Retinal pigment epithelial cell (primary cell): ENCODE data around the gene CA14.

Source experiments
- DNase-seq: peaks from one replicate; pipeline ENCODE4 v3.0.0-alpha.2; 2010; ENCODE audit warnings: low read depth
- H3K4me3 ChIP-seq: 2 replicates; pipeline ENCODE4 v1.5.1; 2011; ENCODE audit warnings: mild to moderate bottlenecking, low read length, control low read depth, moderate library complexity
- CTCF ChIP-seq: conservative IDR thresholded peaks from 2 replicates; pipeline ENCODE4 v1.5.1; 2011; ENCODE audit warnings: low read depth, low read length, control low read depth, inconsistent platforms

Gene CA14

DNA sequence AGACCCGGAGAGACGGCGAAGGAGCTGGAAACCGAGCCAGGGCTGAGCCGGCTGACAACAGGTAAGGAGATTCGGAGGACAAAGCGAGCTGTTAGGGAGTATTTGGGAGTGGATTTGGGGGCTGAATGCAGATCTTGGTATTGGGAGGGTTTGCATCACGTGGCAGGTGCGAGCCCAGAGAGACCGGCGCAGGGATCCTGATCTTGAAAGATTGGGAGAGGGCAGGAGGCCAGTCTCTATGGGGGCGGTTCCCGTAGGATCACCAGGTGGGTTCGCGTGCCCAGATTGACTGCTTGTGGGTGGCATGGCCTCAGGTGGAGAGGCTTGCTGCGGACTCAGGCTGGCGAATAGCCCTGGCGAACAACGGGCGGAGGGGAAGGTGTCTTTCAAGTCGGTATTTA is 25.0 kb downstream of the CA14 start:
- no peak for DNase-seq
- no peak for TF ChIP-seq CTCF
- peak overlapping the region; percentile 67 for H3K4me3 ChIP-seq

GRCh38 chr1:150283260-150283659 is 25.7 kb downstream of the CA14 start:
- no peak for DNase-seq
- no peak for TF ChIP-seq CTCF
- peak overlapping the region; percentile 67 for H3K4me3 ChIP-seq

DNA sequence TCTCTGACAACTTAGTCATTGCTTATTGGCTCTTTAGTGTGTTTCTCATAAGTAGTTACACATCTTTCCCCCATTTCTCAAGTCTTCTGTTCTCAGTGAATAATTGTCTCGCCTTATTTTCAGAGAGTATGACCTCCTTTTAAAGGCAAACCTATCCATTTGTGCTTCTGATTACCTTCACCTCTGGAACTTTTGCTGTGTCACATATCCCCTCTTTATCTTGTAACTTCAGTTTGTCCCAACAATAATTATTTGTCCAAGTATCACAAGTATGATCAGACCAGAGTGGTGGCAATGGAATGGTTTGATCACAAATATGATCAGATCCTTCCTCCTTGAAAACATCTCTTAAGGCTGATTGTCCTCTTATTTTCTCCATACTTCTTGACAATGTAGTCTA is 30.8 kb downstream of the CA14 start:
- TF ChIP-seq CTCF, result no peak
- H3K4me3 ChIP-seq, result no peak overlapping the region
- no peak for DNase-seq

- DNase-seq, result no peak
- no peak overlapping the region for H3K4me3 ChIP-seq
- no peak for TF ChIP-seq CTCF
Observed at GRCh38 chr1:150288822-150289221, 31.2 kb downstream of the CA14 start.

GRCh38 chr1:150293433-150294253 is 36.1 kb downstream of the CA14 start, which contains the start of gene MRPS21:
MRPS21 (plus strand) TSS chr1:150293861; CDS start chr1:150294367, 506 bp downstream.
- peak; percentile 70 for DNase-seq
- H3K4me3 ChIP-seq, result peak within 1 kb of the TSS; percentile 97
- no peak for TF ChIP-seq CTCF

- H3K4me3 ChIP-seq, result no peak overlapping the region
- no peak for TF ChIP-seq CTCF
- no peak for DNase-seq
Observed at GRCh38 chr1:150295476-150295875, 37.9 kb downstream of the CA14 start.

GRCh38 chr1:150299716-150300115 is 42.1 kb downstream of the CA14 start:
- no peak for DNase-seq
- no peak overlapping the region for H3K4me3 ChIP-seq
- TF ChIP-seq CTCF, result no peak
